Measurements from ENCODE around the gene ANKS1B.
"Not testable (repeated sequence)": the region's sequence is repeated elsewhere in the genome, so short reads cannot be mapped to it uniquely, and the experiment has no call there.

ANKS1B gene

GRCh38 chr12:99036566-99036965 lies 948.2 kb downstream of the ANKS1B start:
- DNase-seq: no peak

- DNase-seq: no peak
These were observed 948.9 kb downstream of the ANKS1B start for GRCh38 chr12:99035803-99036202.

- not testable (repeated sequence) for DNase-seq
These were observed 950.5 kb downstream of the ANKS1B start for GRCh38 chr12:99034201-99034600.

- no peak for DNase-seq
These were observed 955.0 kb downstream of the ANKS1B start for GRCh38 chr12:99029511-99030271.

GRCh38 chr12:99027461-99027860 lies 957.3 kb downstream of the ANKS1B start:
- no peak for DNase-seq

GRCh38 chr12:99027055-99027393 lies 957.7 kb downstream of the ANKS1B start:
- DNase-seq: no peak

- DNase-seq: no peak
These were observed 958.2 kb downstream of the ANKS1B start for GRCh38 chr12:99026332-99027054.

- DNase-seq: no peak
These were observed 959.9 kb downstream of the ANKS1B start for GRCh38 chr12:99024870-99025269.

GRCh38 chr12:99024191-99024590 lies 960.5 kb downstream of the ANKS1B start:
- no peak for DNase-seq

- DNase-seq: no peak
These were observed 963.9 kb downstream of the ANKS1B start for GRCh38 chr12:99020871-99021270.

- no peak for DNase-seq
These were observed 964.9 kb downstream of the ANKS1B start for GRCh38 chr12:99019798-99020197.

GRCh38 chr12:99017971-99018370 lies 966.8 kb downstream of the ANKS1B start:
- DNase-seq: no peak

- no peak for DNase-seq
These were observed 975.0 kb downstream of the ANKS1B start for GRCh38 chr12:99009654-99010296.

GRCh38 chr12:99005601-99006000 lies 979.1 kb downstream of the ANKS1B start:
- no peak for DNase-seq

GRCh38 chr12:99004799-99005466 lies 979.8 kb downstream of the ANKS1B start:
- no peak for DNase-seq

- no peak for DNase-seq
These were observed 982.0 kb downstream of the ANKS1B start for GRCh38 chr12:99002731-99003130.

- DNase-seq: no peak
These were observed 982.6 kb downstream of the ANKS1B start for GRCh38 chr12:99002156-99002555.

GRCh38 chr12:98999559-98999958 lies 985.2 kb downstream of the ANKS1B start:
- DNase-seq: no peak

GRCh38 chr12:98998697-98999299 lies 985.9 kb downstream of the ANKS1B start:
- no peak for DNase-seq

- DNase-seq: no peak
These were observed 986.8 kb downstream of the ANKS1B start for GRCh38 chr12:98997899-98998298.

GRCh38 chr12:98990648-98991047 lies 994.1 kb downstream of the ANKS1B start:
- DNase-seq: no peak

- no peak for DNase-seq
These were observed 999.6 kb downstream of the ANKS1B start for GRCh38 chr12:98985156-98985555.

GRCh38 chr12:98983647-98984046 lies 1001.1 kb downstream of the ANKS1B start:
- no peak for DNase-seq
